Smooth muscle cell of the coronary artery (primary cell): Measurements from ENCODE around the gene DNAJC1. TPM values are rescaled to one million over a fixed set of nuclear protein-coding genes. Genes with fewer than 3 reads are reported as not detected.

Source experiments
- total RNA-seq: library from RNA; depleted of rRNA; stranded (reverse); fragments of >200 nt; gene quantifications from 2 replicates; pipeline ENCODE4 v1.2.3, GENCODE V29; 2014; ENCODE audit warnings: low replicate concordance

Gene DNAJC1, protein sequence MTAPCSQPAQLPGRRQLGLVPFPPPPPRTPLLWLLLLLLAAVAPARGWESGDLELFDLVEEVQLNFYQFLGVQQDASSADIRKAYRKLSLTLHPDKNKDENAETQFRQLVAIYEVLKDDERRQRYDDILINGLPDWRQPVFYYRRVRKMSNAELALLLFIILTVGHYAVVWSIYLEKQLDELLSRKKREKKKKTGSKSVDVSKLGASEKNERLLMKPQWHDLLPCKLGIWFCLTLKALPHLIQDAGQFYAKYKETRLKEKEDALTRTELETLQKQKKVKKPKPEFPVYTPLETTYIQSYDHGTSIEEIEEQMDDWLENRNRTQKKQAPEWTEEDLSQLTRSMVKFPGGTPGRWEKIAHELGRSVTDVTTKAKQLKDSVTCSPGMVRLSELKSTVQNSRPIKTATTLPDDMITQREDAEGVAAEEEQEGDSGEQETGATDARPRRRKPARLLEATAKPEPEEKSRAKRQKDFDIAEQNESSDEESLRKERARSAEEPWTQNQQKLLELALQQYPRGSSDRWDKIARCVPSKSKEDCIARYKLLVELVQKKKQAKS
- 46.5 and 57.3 TPM in 2 replicates for total RNA-seq

DNA sequence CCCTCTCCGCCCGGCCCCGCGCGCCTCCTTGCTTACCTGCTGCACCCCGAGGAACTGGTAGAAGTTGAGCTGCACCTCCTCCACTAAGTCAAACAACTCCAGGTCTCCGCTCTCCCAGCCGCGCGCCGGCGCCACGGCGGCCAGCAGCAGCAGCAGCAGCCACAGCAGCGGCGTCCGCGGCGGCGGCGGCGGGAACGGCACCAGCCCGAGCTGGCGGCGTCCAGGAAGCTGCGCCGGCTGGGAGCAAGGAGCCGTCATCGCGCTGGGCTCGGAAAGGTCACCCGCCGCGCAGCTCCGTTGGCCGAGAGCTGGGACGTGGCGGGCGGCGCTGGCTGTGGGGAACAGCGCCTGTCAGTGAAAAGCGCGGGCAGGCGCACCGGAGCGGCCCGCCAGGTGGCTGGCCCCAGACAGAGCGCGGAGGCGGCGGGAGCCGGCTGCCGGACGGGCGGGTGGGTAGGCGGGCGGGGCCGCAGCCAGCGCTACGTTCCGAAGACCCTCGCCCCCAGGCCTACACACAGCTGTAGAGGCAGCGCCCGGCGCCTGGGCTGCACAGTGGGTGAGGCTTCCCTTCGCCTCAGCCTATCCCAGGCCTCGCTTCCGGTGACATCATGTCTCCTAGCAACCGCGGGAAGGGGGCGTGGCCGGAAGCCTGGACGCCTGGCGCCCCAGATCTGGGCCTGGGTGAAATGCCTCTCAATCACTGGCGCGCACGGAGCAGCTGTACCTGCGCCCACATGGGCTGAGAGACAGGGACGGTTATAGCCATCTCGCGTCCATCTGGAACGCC is at the start of gene DNAJC1:
Gene DNAJC1 (minus strand): TSS at position 554 of the 787 bp plus-strand sequence. CDS start 296 bp downstream, at position 258.

Other genes starting within 250 kb of the DNAJC1 start
- gene EBLN1, start 214.3 kb upstream of the DNAJC1 start, total RNA-seq, result not detected in 2 replicates